HepG2 (cell line): Measurements from ENCODE around the gene PALM. TPM values are rescaled to one million over a fixed set of nuclear protein-coding genes. Genes with fewer than 3 reads are reported as not detected.

Experiments used
- AKAP8 ChIP-seq: sonication (generic); formaldehyde crosslinking; IDR thresholded peaks from 2 replicates; pipeline ENCODE4 v1.5.1; 2020; ENCODE audit warnings: mild to moderate bottlenecking, missing genetic modification reagents
- CBX1 ChIP-seq: IDR thresholded peaks from one replicate; pipeline ENCODE4 v1.6.1; 2016; ENCODE audit warnings: antibody characterized with exemption, low read depth
- CTCF ChIP-seq: sonication (generic); formaldehyde crosslinking; IDR thresholded peaks from 2 replicates; pipeline ENCODE4 v1.5.0; 2020; ENCODE audit warnings: mild to moderate bottlenecking, missing genetic modification reagents, moderate library complexity
- EP300 ChIP-seq, 3 experiments: sonication (generic) in 1 of 3; formaldehyde crosslinking in 1 of 3; IDR thresholded peaks; 2 replicates each; pipeline versions ENCODE4 v1.5.1 to v1.6.1; 2011 to 2020; ENCODE audit warnings: low read depth in 2 of 3, low read length in 2 of 3, borderline replicate concordance in 1 of 3, improper control_type of control experiment in 1 of 3, mild to moderate bottlenecking in 1 of 3, missing genetic modification reagents in 1 of 3, moderate library complexity in 1 of 3
- GPBP1L1 ChIP-seq: sonication (generic); formaldehyde crosslinking; IDR thresholded peaks from 2 replicates; pipeline ENCODE4 v1.5.0; 2020; ENCODE audit warnings: mild to moderate bottlenecking, missing genetic modification reagents
- MATR3 ChIP-seq: sonication (generic); formaldehyde crosslinking; IDR thresholded peaks from 2 replicates; pipeline ENCODE4 v1.4.0; 2020; ENCODE audit warnings: missing genetic modification reagents
- SP4 ChIP-seq: sonication (generic); formaldehyde crosslinking; IDR thresholded peaks from 2 replicates; pipeline ENCODE4 v1.8.1; 2023; ENCODE audit warnings: mild to moderate bottlenecking, missing genetic modification reagents
- ZFP36L2 ChIP-seq: sonication (generic); formaldehyde crosslinking; IDR thresholded peaks from 2 replicates; pipeline ENCODE4 v1.4.0; 2020; ENCODE audit warnings: missing genetic modification reagents
- ZFX ChIP-seq: sonication (generic); formaldehyde crosslinking; IDR thresholded peaks from 2 replicates; pipeline ENCODE4 v1.4.0; 2020; ENCODE audit warnings: mild to moderate bottlenecking, low read depth, missing genetic modification reagents, moderate library complexity
- ZNF484 ChIP-seq: sonication (generic); formaldehyde crosslinking; IDR thresholded peaks from 2 replicates; pipeline ENCODE4 v1.5.1; 2020; ENCODE audit warnings: mild to moderate bottlenecking, low read depth, missing genetic modification reagents, borderline replicate concordance
- ZNF598 ChIP-seq: sonication (generic); formaldehyde crosslinking; IDR thresholded peaks from 2 replicates; pipeline ENCODE4 v1.5.1; 2020; ENCODE audit warnings: mild to moderate bottlenecking, missing genetic modification reagents, borderline replicate concordance
- ZNF816 ChIP-seq: sonication (generic); formaldehyde crosslinking; IDR thresholded peaks from 2 replicates; pipeline ENCODE4 v1.8.0; 2022; ENCODE audit warnings: missing genetic modification reagents, mild to moderate bottlenecking, borderline replicate concordance
- ZNF83 ChIP-seq: sonication (generic); formaldehyde crosslinking; IDR thresholded peaks from 2 replicates; pipeline ENCODE4 v1.4.0; 2020; ENCODE audit warnings: missing genetic modification reagents, mild to moderate bottlenecking, borderline replicate concordance
- polyA plus RNA-seq, 8 experiments: library from polyadenylated mRNA; depleted of rRNA in 3 of 8; stranded (reverse) in 7 of 8; unstranded in 1 of 8; fragments of >200 nt; fragmentation: Illumina TruSeq in 4 of 8; extraction: Trizol in 4 of 8; gene quantifications; 2 replicates each; pipeline versions ENCODE4 v1.2.1 to v1.2.3, GENCODE V29; 2011 to 2016; ENCODE audit warnings: low read depth in 4 of 8, missing spikeins in 1 of 8, mixed read lengths in 1 of 8; ENCODE audit not compliant: insufficient read depth in 1 of 8
- total RNA-seq, 5 experiments: library from RNA; depleted of rRNA; stranded (reverse); fragments of >200 nt; fragmentation: Illumina TruSeq; extraction: Trizol; gene quantifications; 2 replicates each; pipeline ENCODE4 v1.2.3, GENCODE V29; 2016; ENCODE audit warnings: low read depth in 1 of 5
- TF ChIP-seq, protein P1 (sequence below): sonication (generic); formaldehyde crosslinking; IDR thresholded peaks from 2 replicates; pipeline ENCODE4 v1.5.1; 2020; ENCODE audit warnings: mild to moderate bottlenecking, missing genetic modification reagents, borderline replicate concordance
- TF ChIP-seq, protein P2 (sequence below): sonication (generic); formaldehyde crosslinking; IDR thresholded peaks from 2 replicates; pipeline ENCODE4 v1.5.0; 2020; ENCODE audit warnings: missing genetic modification reagents
- TF ChIP-seq, protein P3 (sequence below): sonication (generic); formaldehyde crosslinking; conservative IDR thresholded peaks from 2 replicates; pipeline ENCODE4 v1.4.0; 2020; ENCODE audit warnings: mild to moderate bottlenecking, missing genetic modification reagents, moderate library complexity

PALM gene
- total and polyA plus RNA-seq, 2 of the 13 experiments (the other 11 are each of a cell fraction or from before 2014, with no cell fraction given), result 4.0 to 9.7 TPM

DNA sequence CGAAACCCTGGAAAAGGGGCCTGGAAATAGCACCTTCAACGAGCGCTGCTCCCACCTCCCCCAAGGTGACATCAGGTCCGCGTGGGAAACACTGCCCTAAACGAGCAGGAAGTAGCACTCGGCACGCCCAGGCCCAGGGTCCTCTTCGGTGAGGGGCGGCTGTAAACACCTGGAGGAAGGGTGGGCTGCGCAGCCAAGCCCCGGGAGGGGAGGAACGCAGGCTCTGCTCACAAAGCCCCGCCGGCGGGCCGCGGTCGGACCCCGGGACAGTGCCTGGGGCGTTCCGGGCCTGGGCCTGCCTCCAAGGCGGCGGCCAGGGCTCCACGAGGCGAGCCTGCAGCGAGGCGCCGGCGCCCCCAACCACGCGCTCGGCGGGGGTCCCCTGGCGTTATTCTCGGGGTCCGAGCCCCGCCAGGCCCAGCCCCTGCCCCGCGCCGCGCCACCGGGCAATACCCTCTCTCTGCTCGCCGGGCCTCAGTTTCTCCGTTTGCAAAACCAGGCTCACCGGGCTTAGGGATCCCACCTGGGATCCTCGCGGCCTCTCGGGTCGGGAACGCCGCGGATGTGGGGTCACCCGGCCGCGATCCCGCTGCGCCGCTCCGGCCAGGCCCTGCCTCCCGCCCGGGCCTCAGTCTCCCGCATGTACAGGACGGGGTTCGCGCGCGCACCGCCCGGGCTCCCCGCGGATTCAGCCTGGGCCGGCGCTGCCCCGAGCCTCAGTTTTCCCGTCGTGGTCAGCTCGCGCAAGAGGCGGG is 46.4 kb upstream of the PALM start (continued):
- TF ChIP-seq AKAP8 (CRISPR knock-in tag), result no peak; the same call in 1 of the 2 replicates
- no peak for TF ChIP-seq EP300 (IDR thresholded peaks at IDR 0.05; ENCODE audit: low read depth in 2 of 2, low read length in 2 of 2)
- TF ChIP-seq EP300 (CRISPR knock-in tag; IDR thresholded peaks at IDR 0.05; ENCODE audit: borderline replicate concordance), result no peak
- TF ChIP-seq ZNF83, result no peak
- TF ChIP-seq GPBP1L1 (CRISPR knock-in tag), result no peak
- TF ChIP-seq SP4 (CRISPR knock-in tag), result 0 out of 2 replicates have a peak, but pooled peaks have one; percentile 38
- no peak for TF ChIP-seq ZFP36L2
- TF ChIP-seq ZNF598 (CRISPR knock-in tag), result no peak
- TF ChIP-seq CTCF (CRISPR knock-in tag), result no peak
- TF ChIP-seq ZNF816 (CRISPR knock-in tag), result peak; percentile 77
- peak; percentile 56; the same call in 1 of the 2 replicates for TF ChIP-seq ZFX (CRISPR knock-in tag)
- peak; percentile 40 for TF ChIP-seq CBX1
- TF ChIP-seq, protein P1, sequence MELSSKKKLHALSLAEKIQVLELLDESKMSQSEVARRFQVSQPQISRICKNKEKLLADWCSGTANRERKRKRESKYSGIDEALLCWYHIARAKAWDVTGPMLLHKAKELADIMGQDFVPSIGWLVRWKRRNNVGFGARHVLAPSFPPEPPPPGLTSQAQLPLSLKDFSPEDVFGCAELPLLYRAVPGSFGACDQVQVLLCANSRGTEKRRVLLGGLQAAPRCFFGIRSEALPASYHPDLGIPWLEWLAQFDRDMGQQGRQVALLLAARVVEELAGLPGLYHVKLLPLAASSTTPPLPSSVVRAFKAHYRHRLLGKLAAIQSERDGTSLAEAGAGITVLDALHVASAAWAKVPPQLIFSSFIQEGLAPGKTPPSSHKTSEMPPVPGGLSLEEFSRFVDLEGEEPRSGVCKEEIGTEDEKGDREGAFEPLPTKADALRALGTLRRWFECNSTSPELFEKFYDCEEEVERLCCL (CRISPR knock-in tag), result no peak
- TF ChIP-seq MATR3, result no peak
- TF ChIP-seq, protein P2, sequence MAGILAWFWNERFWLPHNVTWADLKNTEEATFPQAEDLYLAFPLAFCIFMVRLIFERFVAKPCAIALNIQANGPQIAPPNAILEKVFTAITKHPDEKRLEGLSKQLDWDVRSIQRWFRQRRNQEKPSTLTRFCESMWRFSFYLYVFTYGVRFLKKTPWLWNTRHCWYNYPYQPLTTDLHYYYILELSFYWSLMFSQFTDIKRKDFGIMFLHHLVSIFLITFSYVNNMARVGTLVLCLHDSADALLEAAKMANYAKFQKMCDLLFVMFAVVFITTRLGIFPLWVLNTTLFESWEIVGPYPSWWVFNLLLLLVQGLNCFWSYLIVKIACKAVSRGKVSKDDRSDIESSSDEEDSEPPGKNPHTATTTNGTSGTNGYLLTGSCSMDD (CRISPR knock-in tag), result no peak
- TF ChIP-seq ZNF484 (CRISPR knock-in tag), result no peak
- TF ChIP-seq, protein P3, sequence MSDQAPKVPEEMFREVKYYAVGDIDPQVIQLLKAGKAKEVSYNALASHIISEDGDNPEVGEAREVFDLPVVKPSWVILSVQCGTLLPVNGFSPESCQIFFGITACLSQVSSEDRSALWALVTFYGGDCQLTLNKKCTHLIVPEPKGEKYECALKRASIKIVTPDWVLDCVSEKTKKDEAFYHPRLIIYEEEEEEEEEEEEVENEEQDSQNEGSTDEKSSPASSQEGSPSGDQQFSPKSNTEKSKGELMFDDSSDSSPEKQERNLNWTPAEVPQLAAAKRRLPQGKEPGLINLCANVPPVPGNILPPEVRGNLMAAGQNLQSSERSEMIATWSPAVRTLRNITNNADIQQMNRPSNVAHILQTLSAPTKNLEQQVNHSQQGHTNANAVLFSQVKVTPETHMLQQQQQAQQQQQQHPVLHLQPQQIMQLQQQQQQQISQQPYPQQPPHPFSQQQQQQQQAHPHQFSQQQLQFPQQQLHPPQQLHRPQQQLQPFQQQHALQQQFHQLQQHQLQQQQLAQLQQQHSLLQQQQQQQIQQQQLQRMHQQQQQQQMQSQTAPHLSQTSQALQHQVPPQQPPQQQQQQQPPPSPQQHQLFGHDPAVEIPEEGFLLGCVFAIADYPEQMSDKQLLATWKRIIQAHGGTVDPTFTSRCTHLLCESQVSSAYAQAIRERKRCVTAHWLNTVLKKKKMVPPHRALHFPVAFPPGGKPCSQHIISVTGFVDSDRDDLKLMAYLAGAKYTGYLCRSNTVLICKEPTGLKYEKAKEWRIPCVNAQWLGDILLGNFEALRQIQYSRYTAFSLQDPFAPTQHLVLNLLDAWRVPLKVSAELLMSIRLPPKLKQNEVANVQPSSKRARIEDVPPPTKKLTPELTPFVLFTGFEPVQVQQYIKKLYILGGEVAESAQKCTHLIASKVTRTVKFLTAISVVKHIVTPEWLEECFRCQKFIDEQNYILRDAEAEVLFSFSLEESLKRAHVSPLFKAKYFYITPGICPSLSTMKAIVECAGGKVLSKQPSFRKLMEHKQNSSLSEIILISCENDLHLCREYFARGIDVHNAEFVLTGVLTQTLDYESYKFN, result 0 out of 2 replicates have a peak, but pooled peaks have one; percentile 17
